IgD-negative memory B cell (primary cell): ENCODE results near the gene CLEC4M. TPM values are rescaled to one million over a fixed set of nuclear protein-coding genes. Genes with fewer than 3 reads are reported as not detected.
A peak's percentile ranks its signal among the peaks of the same experiment; 100 is the strongest.
"Not testable (repeated sequence)": the region's sequence is repeated elsewhere in the genome, so short reads cannot be mapped to it uniquely, and the experiment has no call there.

ENCODE experiments used
- H3K27ac Mint-ChIP-seq, 3 donors: one replicate each; pipeline ENCODE4 v1.8.0; 2020 to 2022; ENCODE audit warnings: mild to moderate bottlenecking in 3 of 3, mixed read lengths in 3 of 3, moderate library complexity in 1 of 3
- H3K27me3 Mint-ChIP-seq: one replicate; pipeline ENCODE4 v1.8.0; 2021; ENCODE audit warnings: mixed read lengths
- H3K36me3 Mint-ChIP-seq: one replicate; pipeline ENCODE4 v1.8.0; 2020; ENCODE audit warnings: mild to moderate bottlenecking, mixed read lengths
- H3K4me1 Mint-ChIP-seq, 3 donors: one replicate each; pipeline ENCODE4 v1.8.0; 2020 to 2022; ENCODE audit warnings: mixed read lengths in 3 of 3, mild to moderate bottlenecking in 1 of 3
- H3K4me3 Mint-ChIP-seq, 4 donors: one replicate each; pipeline ENCODE4 v1.8.0; 2020 to 2022; ENCODE audit warnings: mild to moderate bottlenecking in 4 of 4, mixed read lengths in 4 of 4, moderate library complexity in 3 of 4
- H3K9me3 Mint-ChIP-seq, 3 donors: one replicate each; pipeline ENCODE4 v1.8.0; 2020 to 2021; ENCODE audit warnings: mixed read lengths in 3 of 3, mild to moderate bottlenecking in 1 of 3
- polyA plus RNA-seq: library from polyadenylated mRNA; unstranded; fragments of 300-500 nt; fragmentation: Illumina TruSeq; gene quantifications from one replicate; pipeline ENCODE4 v1.2.3, GENCODE V29; 2021

CLEC4M gene
- polyA plus RNA-seq, 1 donor from 2014 or later: not detected

DNA sequence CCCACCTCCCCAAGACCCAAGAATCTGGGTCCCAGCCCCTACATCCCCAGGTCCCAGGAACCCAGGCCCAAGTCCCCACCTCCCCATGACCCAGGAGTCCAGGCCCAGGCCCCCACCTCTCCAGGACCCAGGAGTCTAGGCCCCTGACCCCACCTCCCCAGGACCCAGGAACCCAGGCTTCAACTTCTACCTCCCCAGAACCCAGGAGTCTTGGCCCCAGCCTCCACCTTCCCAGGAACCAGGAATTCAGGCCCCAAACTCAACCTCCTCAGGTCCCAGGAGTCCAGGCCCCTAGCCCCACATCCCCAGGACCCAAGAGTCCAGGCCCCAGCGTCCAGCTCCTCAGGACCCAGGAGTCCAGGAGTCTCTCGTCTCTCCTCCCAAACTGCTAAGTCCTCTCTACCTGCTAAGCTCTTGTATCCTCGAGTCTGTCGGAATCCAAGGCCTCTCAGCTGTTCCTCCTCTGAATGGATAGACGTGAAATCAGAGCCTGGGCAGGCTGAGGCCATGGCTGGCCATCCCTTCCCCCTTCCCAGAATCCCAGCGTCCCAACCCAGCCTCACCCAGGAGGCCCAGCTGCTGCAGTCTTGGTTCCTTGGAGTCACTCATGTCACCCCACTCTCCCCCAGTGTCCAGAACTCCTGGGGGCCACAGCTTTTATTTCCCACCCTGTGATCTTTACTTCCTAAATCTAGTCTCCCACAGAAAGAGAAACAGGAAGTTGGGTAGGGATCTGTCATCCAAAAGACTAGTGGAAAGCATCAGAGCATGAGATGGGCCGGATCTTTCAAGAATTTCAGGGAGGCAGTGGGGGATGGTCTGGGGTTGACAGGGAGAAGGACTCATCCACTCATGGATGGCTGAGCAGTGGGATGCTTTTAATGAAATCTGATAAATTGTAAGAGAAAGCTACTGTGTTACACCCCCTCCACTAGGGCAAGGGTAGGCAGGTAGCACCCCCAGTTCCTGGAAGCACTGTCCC lies 15.8 kb upstream of the CLEC4M start, which contains the start of gene CD209:
Gene CD209 (minus strand): TSS at position 632 of the 982 bp plus-strand sequence. CDS start 23 bp downstream, at position 609.
- H3K4me3 Mint-ChIP-seq: peak within 1 kb of the TSS in 2 of 4 donors; percentile 25 to 78
- peaks cover 3% of the 10 kb centered on the region for H3K36me3 Mint-ChIP-seq
- H3K9me3 Mint-ChIP-seq: peaks cover 1 to 16% (median 3%) of the 10 kb centered on the region in 3 donors
- H3K27me3 Mint-ChIP-seq: peaks cover 9% of the 10 kb centered on the region
- H3K27ac Mint-ChIP-seq: peak within 1 kb of the TSS in 2 of 3 donors; percentile 31 to 40
- peaks cover 26 to 31% (median 28%) of the 10 kb centered on the region in 3 donors for H3K4me1 Mint-ChIP-seq

DNA sequence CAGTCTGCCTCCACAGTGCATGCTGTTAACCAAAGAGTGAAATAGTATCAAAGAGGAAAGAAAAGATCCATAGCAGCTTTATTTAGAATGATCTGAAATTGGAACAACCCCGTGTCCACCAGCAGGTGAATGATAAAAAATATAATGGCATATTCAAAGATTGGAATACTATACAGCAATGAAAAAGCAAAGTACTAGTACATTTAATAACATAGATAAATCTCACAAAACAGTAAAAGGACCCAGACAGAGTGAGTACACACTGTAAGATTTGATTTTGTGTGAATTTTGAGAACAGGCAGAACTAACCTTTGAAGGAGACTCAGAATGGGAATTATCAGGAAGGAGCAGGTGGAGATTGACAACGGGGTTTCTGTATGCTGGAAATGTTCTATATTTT lies 14.9 kb upstream of the CLEC4M start:
- H3K9me3 Mint-ChIP-seq: peaks cover 1 to 16% (median 6%) of the 10 kb centered on the region in 3 donors
- H3K27ac Mint-ChIP-seq: peak overlapping the region in 1 of 3 donors; percentile 31
- peaks cover 4% of the 10 kb centered on the region for H3K36me3 Mint-ChIP-seq
- H3K27me3 Mint-ChIP-seq: peaks cover 12% of the 10 kb centered on the region
- H3K4me3 Mint-ChIP-seq: peak overlapping the region in 2 of 4 donors; percentile 25 to 78
- H3K4me1 Mint-ChIP-seq: peaks cover 24 to 29% (median 29%) of the 10 kb centered on the region in 3 donors

DNA sequence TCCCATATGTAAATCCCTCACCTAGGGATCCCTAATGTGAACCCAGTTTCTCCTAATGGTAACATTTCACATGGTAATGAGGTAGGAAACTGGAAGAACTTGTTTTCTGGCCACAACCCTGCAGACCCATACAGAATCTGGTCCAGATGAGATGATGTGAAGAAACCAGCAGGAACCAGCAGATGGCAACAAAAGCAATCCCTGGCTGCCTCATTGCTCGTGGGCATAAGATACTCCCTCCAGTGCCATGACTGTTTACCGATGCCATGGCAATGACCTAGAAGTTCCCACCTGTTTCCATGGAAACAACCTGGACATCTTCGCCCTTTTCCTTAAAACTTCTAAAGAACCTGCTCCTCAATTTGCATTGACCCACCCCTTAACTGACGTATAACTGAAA lies 14.3 kb upstream of the CLEC4M start:
- Mint-ChIP-seq H3K27ac (peak overlapping the region in 1 of 3 donors; percentile 8), H3K4me1 (peaks cover 20 to 31% (median 29%) of the 10 kb centered on the region in 3 donors), H3K9me3 (peaks cover 0 to 16% (median 11%) of the 10 kb centered on the region in 3 donors)

DNA sequence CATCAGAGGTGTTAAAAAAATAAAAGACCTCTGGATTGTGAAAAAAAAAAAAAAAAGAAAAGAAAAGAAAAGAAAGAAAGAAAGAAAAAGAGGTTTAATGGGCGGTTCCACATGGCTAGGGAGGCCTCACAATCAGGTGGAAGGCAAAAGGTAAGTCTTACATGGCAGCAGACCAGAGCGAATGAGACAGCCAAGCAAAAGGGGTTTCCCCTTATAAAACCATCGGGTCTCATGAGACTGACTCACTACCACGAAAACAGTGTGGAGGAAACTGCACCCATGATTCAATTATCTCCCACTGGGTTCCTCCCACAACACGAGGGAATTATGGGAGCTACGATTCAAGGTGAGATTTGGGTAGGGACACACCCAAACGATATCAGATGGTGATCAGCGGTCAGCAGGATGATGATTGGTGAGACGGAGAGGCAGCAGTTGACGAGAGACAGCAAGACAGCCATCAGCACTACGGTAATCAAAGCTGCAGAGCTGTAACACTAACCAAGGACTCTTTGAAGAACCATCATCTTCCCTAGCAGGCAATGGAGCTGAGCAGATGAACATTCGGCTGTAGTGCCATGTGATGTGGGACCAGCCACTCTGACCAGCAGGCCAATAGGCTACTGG lies 11.8 kb upstream of the CLEC4M start:
- H3K27ac Mint-ChIP-seq: peak overlapping the region; percentile 14 to 96 (median 28)
- H3K9me3 Mint-ChIP-seq: peaks cover 4 to 28% (median 23%) of the 10 kb centered on the region in 3 donors
- peak overlapping the region in 3 of 4 donors; percentile 0 to 76 (median 75) for H3K4me3 Mint-ChIP-seq
- H3K4me1 Mint-ChIP-seq: peaks cover 20 to 24% (median 20%) of the 10 kb centered on the region in 3 donors
- peaks cover 4% of the 10 kb centered on the region for H3K36me3 Mint-ChIP-seq
- H3K27me3 Mint-ChIP-seq: peaks cover 11% of the 10 kb centered on the region

More for the DNA sequence above, 14.3 kb upstream of the CLEC4M start:
- Mint-ChIP-seq H3K27me3 (peaks cover 12% of the 10 kb centered on the region), H3K36me3 (peaks cover 4% of the 10 kb centered on the region), H3K4me3 (no peak overlapping the region)

DNA sequence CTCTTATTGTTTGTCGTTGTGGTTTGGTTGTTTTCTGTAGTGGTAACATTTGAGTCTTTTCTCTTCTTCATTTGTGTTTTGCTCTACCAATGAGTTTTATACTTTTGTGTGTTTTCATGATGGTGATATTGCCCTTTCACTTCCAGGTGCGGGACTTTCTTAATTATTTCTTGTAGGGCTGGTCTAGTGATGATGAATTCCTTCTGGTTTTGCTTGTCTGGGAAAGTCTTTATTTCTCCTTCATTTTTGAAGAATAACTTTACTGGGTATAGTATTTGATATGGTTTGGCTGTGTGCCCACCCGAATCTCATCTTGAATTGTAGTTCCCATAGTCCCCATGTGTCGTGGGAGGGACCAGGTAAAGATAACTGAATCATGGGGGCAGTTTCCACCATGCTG lies 6.8 kb upstream of the CLEC4M start:
- H3K27me3 Mint-ChIP-seq: peaks cover 9% of the 10 kb centered on the region
- peak overlapping the region in 1 of 4 donors; percentile 2 for H3K4me3 Mint-ChIP-seq
- H3K4me1 Mint-ChIP-seq: peaks cover 7 to 10% (median 8%) of the 10 kb centered on the region in 3 donors
- peaks cover 4% of the 10 kb centered on the region for H3K36me3 Mint-ChIP-seq
- H3K27ac Mint-ChIP-seq: no peak overlapping the region
- peaks cover 5 to 43% (median 34%) of the 10 kb centered on the region in 3 donors for H3K9me3 Mint-ChIP-seq

DNA sequence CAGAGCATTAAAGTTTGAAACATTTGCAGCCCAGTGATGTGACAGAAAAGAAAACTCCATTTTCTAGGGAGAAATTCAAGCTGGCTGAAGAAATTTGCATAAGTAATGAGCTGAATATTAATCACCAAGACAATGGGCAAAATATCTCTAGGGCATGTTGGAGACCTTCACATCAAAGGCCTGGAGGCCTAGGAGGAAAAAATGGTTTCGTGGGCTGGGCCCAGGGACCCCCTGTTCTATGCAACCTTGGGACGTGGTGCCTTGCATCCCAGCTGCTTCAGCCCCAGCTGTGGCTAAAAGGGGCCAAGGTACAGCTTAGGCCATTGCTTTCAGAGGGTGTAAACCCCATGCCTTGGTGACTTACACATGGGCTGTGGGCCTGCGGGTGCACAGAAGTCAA lies 5.7 kb upstream of the CLEC4M start:
- Mint-ChIP-seq H3K9me3 (peaks cover 5 to 39% (median 32%) of the 10 kb centered on the region in 3 donors), H3K4me1 (peaks cover 1 to 6% (median 5%) of the 10 kb centered on the region in 3 donors), H3K4me3 (no peak overlapping the region), H3K27ac (peak overlapping the region in 1 of 3 donors; percentile 67), H3K36me3 (peaks cover 2% of the 10 kb centered on the region), H3K27me3 (peaks cover 11% of the 10 kb centered on the region)

DNA sequence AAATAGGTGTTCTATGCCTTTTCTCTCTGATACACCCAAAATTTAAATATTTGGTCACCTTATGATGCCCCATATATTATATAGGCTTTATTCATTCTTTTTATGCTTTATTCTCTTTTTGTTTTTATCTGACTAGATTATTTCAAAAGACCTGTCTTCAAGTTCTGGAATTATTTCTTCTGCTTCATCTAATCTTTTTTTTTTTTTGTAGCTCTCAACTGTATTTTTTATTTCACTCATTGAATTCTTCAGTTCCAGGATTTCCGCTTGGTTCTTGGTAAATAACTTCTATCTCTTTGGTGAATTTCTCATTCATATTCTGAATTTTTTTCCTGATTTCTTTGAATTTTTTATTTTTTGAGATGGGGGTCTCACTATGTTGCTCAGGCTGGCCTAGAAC lies 3.9 kb upstream of the CLEC4M start:
- Mint-ChIP-seq H3K9me3 (peaks cover 3 to 33% (median 32%) of the 10 kb centered on the region in 3 donors), H3K4me3 (peak overlapping the region in 1 of 4 donors; percentile 49), H3K4me1 (peaks cover 0 to 5% (median 4%) of the 10 kb centered on the region in 3 donors), H3K27ac (no peak overlapping the region), H3K36me3 (peaks cover 2% of the 10 kb centered on the region), H3K27me3 (peaks cover 17% of the 10 kb centered on the region)

DNA sequence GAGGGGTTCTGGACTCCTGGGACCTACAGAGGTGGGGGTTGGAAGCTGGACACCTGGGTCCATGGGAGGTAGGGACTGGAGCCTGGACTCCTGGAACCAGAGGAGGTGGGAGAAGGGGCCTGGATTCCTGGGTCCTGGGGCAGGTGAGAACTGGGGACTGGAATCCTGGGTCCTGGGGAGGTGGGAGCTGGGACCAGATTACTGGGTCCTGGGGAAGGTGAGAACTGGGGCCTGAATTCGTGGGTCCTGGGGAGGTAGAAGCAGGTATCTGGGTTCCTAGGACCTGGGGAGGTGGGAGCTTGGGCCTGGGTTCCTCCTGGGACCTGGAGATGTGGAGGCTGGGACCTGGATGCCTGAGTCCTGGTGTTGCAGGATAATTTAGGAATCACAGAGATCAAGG lies 653 bp downstream of the CLEC4M start:
- peaks cover under 1% of the 10 kb centered on the region for H3K36me3 Mint-ChIP-seq
- no peak overlapping the region for H3K4me3 Mint-ChIP-seq
- peaks cover 23% of the 10 kb centered on the region for H3K27me3 Mint-ChIP-seq
- peaks cover 0 to 4% (median 0%) of the 10 kb centered on the region in 3 donors for H3K4me1 Mint-ChIP-seq
- peaks cover 0 to 11% (median 7%) of the 10 kb centered on the region in 3 donors for H3K9me3 Mint-ChIP-seq
- no peak overlapping the region for H3K27ac Mint-ChIP-seq

DNA sequence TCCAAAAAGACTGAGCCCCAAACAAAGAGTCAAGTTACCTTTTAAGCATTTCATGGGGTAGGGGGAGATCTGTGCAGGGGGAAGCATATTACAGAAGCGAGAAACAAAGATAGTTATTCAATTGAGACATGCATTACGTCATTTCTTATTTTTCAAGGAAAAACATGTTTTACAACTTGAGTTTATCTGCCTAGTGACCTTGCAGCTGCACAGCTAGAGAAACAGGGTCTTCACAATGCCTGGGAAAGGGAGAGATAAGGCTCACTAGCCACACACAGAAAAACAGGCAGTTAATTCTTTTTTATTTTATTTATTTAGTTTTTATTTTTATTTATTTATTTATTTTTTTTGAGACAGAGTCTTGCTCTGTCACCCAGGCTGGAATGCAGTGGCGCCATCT lies 1.1 kb downstream of the CLEC4M start:
- H3K4me1 Mint-ChIP-seq, H3K9me3 Mint-ChIP-seq: not testable (repeated sequence)

DNA sequence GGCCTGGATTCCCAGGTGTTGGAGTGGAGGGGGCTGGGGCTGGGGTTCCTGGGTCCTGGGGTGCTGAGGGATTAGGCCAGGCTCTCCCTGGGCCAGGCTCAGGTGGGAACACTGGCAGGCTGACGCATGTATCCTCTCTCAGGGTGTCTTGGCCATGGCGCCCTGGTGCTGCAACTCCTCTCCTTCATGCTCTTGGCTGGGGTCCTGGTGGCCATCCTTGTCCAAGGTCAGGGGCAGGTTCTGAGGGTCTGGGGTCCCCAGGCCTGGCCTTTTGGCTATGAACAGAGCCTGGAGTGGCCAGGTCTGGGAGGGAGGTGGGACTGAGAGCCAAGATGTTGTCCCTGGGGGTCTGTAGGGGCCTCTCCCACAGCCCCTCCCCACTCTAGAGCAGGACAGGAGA lies 2.0 kb downstream of the CLEC4M start:
- not testable (repeated sequence) for H3K4me3 Mint-ChIP-seq, H3K4me1 Mint-ChIP-seq, H3K9me3 Mint-ChIP-seq, H3K36me3 Mint-ChIP-seq
- H3K27ac Mint-ChIP-seq: peak overlapping the region in 1 of 3 donors; percentile 7
- peaks cover 28% of the 10 kb centered on the region for H3K27me3 Mint-ChIP-seq

More for the DNA sequence above, 1.1 kb downstream of the CLEC4M start:
- not testable (repeated sequence) for H3K36me3 Mint-ChIP-seq, H3K27ac Mint-ChIP-seq
- peaks cover 23% of the 10 kb centered on the region for H3K27me3 Mint-ChIP-seq
- H3K4me3 Mint-ChIP-seq: peak overlapping the region in 1 of 4 donors; percentile 24

DNA sequence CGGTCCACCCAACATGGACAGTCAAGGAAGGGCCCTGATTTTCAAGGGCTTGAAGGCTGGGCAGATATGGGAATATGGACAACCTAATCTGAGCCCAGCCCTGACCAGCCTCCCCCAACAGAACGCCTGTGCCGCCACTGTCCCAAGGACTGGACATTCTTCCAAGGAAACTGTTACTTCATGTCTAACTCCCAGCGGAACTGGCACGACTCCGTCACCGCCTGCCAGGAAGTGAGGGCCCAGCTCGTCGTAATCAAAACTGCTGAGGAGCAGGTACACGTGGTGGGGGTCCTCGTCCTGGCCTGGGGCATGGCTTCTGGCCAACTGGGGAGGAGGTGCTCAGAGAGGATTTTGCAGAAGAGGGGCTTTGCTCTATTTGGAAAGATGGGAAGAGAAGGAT lies 3.5 kb downstream of the CLEC4M start:
- Mint-ChIP-seq H3K4me1 (peaks cover 0 to 4% (median 2%) of the 10 kb centered on the region in 3 donors), H3K36me3 (no peaks in the 10 kb centered on the region), H3K27me3 (peaks cover 22% of the 10 kb centered on the region), H3K4me3 (no peak overlapping the region), H3K9me3 (no peaks in the 10 kb centered on the region), H3K27ac (no peak overlapping the region)

DNA sequence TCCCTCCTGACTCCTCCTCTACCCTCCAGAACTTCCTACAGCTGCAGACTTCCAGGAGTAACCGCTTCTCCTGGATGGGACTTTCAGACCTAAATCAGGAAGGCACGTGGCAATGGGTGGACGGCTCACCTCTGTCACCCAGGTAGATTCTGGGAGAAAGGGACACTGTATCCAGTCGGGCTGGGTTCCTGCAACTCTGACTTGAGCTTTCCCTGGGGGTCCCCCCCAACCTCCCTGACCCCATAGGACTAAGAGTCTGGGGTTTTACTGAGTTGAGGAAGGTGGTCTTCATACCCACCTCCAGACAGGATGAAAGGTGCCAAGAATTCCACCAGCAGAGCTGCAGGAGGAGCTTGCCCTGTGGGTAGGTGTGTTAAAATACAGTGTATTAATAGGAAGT lies 4.4 kb downstream of the CLEC4M start:
- peaks cover 21% of the 10 kb centered on the region for H3K27me3 Mint-ChIP-seq
- peaks cover 3 to 10% (median 3%) of the 10 kb centered on the region in 3 donors for H3K4me1 Mint-ChIP-seq
- no peaks in the 10 kb centered on the region for H3K9me3 Mint-ChIP-seq
- no peaks in the 10 kb centered on the region for H3K36me3 Mint-ChIP-seq
- no peak overlapping the region for H3K27ac Mint-ChIP-seq
- H3K4me3 Mint-ChIP-seq: no peak overlapping the region

DNA sequence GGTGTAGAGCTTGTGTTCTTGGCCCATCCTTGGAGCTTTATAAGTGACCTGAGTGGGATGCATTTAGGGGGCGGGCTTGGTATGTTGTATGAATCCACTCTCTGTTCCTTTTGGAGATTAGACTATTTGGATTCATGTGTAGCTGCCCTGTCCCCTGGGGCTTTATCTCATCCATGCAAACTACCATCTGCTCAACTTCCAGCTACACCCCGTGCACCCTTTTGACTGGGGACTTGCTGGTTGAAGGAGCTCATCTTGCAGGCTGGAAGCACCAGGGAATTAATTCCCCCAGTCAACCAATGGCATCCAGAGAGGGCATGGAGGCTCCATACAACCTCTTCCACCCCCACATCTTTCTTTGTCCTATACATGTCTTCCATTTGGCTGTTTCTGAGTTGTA lies 6.1 kb downstream of the CLEC4M start:
- Mint-ChIP-seq H3K36me3 (no peaks in the 10 kb centered on the region), H3K27me3 (peaks cover 19% of the 10 kb centered on the region), H3K4me3 (no peak overlapping the region), H3K27ac (peak overlapping the region in 1 of 3 donors; percentile 60), H3K9me3 (no peaks in the 10 kb centered on the region), H3K4me1 (peaks cover 9 to 12% (median 11%) of the 10 kb centered on the region in 3 donors)

DNA sequence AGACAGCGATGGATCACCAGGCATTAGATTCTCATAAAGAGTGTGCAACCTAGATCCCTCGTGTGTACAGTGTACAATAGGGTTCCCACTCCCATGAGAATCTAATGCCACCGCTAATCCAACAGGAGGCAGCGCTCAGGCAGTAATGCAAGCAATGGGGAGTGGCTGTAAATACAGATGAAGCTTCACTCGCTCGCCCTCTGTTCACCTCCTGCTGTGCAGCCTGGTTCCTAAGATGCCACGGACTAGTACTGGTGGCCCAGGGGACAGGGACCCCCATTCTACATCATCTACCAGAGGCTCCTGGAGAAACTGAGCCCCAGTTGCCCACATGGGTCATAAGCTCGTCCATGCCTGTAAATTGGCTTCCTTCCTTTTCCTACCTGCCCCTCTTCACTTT lies 8.0 kb downstream of the CLEC4M start:
- no peak overlapping the region for H3K27ac Mint-ChIP-seq
- H3K4me1 Mint-ChIP-seq: peaks cover 9 to 15% (median 12%) of the 10 kb centered on the region in 3 donors
- H3K36me3 Mint-ChIP-seq: no peaks in the 10 kb centered on the region
- H3K9me3 Mint-ChIP-seq: no peaks in the 10 kb centered on the region
- no peak overlapping the region for H3K4me3 Mint-ChIP-seq
- peaks cover 21% of the 10 kb centered on the region for H3K27me3 Mint-ChIP-seq
